Kidney epithelial cell (primary cell): ENCODE measurements around the gene RNF130. TPM values are rescaled to one million over a fixed set of nuclear protein-coding genes. Genes with fewer than 3 reads are reported as not detected.
A peak's percentile ranks its signal among the peaks of the same experiment; 100 is the strongest.

Experiments used
- DNase-seq: peaks from one replicate; pipeline ENCODE4 v3.0.0-alpha.2; 2010; ENCODE audit warnings: low read depth
- H3K27me3 ChIP-seq: 2 replicates; pipeline ENCODE4 v1.6.0; 2011; ENCODE audit warnings: low read length; ENCODE audit not compliant: control insufficient read depth, insufficient read depth
- H3K36me3 ChIP-seq: 2 replicates; pipeline ENCODE4 v1.5.1; 2011; ENCODE audit warnings: low read length; ENCODE audit not compliant: control insufficient read depth, insufficient read depth
- H3K4me3 ChIP-seq: 2 replicates; pipeline ENCODE4 v1.5.1; 2011; ENCODE audit warnings: low read depth, mild to moderate bottlenecking, control low read depth, low read length
- CTCF ChIP-seq: IDR thresholded peaks from 2 replicates; pipeline ENCODE4 v1.5.1; 2011; ENCODE audit warnings: mild to moderate bottlenecking, moderate library complexity, low read length, control low read depth, inconsistent platforms; ENCODE audit not compliant: insufficient read depth, poor library complexity, severe bottlenecking
- total RNA-seq: library from RNA; depleted of rRNA; stranded (reverse); fragments of >200 nt; gene quantifications from 2 replicates; pipeline ENCODE4 v1.2.3, GENCODE V29; 2015

RNF130 gene
- total RNA-seq, 1 donor from 2014 or later, result 42.0 TPM

GRCh38 chr5:179918742-179919486 is 152.6 kb downstream of the RNF130 start:
- Histone ChIP-seq H3K36me3 (no peaks in the 10 kb centered on the region), H3K27me3 (no peaks in the 10 kb centered on the region), H3K4me3 (no peak overlapping the region)
- TF ChIP-seq CTCF, result no peak
- no peak for DNase-seq

- no peaks in the 10 kb centered on the region for H3K36me3 ChIP-seq
- H3K4me3 ChIP-seq, result no peak overlapping the region
- DNase-seq, result no peak
- no peak for TF ChIP-seq CTCF
- H3K27me3 ChIP-seq, result no peaks in the 10 kb centered on the region
These were observed 155.0 kb downstream of the RNF130 start for GRCh38 chr5:179916523-179916922.

- no peak for TF ChIP-seq CTCF
- H3K4me3 ChIP-seq, result no peak overlapping the region
- H3K36me3 ChIP-seq, result no peaks in the 10 kb centered on the region
- DNase-seq, result no peak
- H3K27me3 ChIP-seq, result no peaks in the 10 kb centered on the region
These were observed 156.1 kb downstream of the RNF130 start for GRCh38 chr5:179915406-179915935.

GRCh38 chr5:179914032-179914755 is 157.4 kb downstream of the RNF130 start:
- TF ChIP-seq CTCF, result no peak
- H3K4me3 ChIP-seq, result no peak overlapping the region
- no peaks in the 10 kb centered on the region for H3K27me3 ChIP-seq
- no peaks in the 10 kb centered on the region for H3K36me3 ChIP-seq
- peak; percentile 7 for DNase-seq

- no peaks in the 10 kb centered on the region for H3K36me3 ChIP-seq
- TF ChIP-seq CTCF, result no peak
- no peak overlapping the region for H3K4me3 ChIP-seq
- no peaks in the 10 kb centered on the region for H3K27me3 ChIP-seq
- no peak for DNase-seq
These were observed 158.1 kb downstream of the RNF130 start for GRCh38 chr5:179913461-179913860.
